ENCODE measurements around the gene SYT1.

DNA sequence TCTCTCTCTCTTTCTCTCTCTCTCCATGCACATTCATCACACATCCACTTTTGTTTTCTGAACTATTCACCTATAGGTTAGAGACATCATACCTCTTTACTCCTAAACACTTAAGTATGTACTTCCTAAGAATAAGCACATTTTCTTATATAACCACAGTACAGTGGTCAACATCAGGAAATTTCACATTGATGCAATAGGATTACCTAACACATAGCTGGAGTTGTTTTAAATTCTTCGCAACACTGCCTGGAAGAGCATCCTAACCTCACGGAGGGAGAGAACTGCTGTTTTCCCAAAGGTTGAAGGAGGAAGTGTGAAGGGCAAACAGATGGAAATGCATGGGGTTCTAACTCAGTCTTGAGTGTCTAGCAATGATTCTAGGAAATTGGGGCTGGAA lies 159.2 kb downstream of the SYT1 start:
- TF ChIP-seq, protein P1, sequence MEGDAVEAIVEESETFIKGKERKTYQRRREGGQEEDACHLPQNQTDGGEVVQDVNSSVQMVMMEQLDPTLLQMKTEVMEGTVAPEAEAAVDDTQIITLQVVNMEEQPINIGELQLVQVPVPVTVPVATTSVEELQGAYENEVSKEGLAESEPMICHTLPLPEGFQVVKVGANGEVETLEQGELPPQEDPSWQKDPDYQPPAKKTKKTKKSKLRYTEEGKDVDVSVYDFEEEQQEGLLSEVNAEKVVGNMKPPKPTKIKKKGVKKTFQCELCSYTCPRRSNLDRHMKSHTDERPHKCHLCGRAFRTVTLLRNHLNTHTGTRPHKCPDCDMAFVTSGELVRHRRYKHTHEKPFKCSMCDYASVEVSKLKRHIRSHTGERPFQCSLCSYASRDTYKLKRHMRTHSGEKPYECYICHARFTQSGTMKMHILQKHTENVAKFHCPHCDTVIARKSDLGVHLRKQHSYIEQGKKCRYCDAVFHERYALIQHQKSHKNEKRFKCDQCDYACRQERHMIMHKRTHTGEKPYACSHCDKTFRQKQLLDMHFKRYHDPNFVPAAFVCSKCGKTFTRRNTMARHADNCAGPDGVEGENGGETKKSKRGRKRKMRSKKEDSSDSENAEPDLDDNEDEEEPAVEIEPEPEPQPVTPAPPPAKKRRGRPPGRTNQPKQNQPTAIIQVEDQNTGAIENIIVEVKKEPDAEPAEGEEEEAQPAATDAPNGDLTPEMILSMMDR (conservative IDR thresholded peaks at IDR 0.05; ENCODE audit: low read depth, low read length): no peak
- TF ChIP-seq EZH2 (IDR thresholded peaks at IDR 0.05; ENCODE audit: borderline replicate concordance, low read depth, low read length, poor library complexity, severe bottlenecking): no peak

All from A673 (cell line).